Neural cell (in vitro differentiated cells): Measurements from ENCODE around the gene GTPBP4. TPM values are rescaled to one million over a fixed set of nuclear protein-coding genes. Genes with fewer than 3 reads are reported as not detected.

Source experiments
- H2AFZ ChIP-seq: fragments of 200-600, 300-800 bp; sonication (generic), shearing (Covaris generic); 2 replicates; pipeline ENCODE4 v1.6.0; 2014; ENCODE audit warnings: low read depth, mild to moderate bottlenecking, antibody characterized with exemption, low read length, moderate library complexity
- H3F3A ChIP-seq: fragments of 200-600 bp; shearing (Covaris generic); 2 replicates; pipeline ENCODE4 v1.6.1; 2016; ENCODE audit warnings: mild to moderate bottlenecking, moderate library complexity, mixed read lengths, antibody characterized with exemption, low read length; ENCODE audit not compliant: insufficient read depth, poor library complexity, severe bottlenecking
- H3K27ac ChIP-seq: fragments of 200-600, 300-800 bp; sonication (generic), shearing (Covaris generic); 2 replicates; pipeline ENCODE4 v1.5.1; 2014; ENCODE audit warnings: mild to moderate bottlenecking, low read length, moderate library complexity
- H3K27me3 ChIP-seq: fragments of 300-800, 200-600 bp; sonication (generic), shearing (Covaris generic); 2 replicates; pipeline ENCODE4 v1.6.0; 2014; ENCODE audit warnings: mild to moderate bottlenecking, low read depth, low read length, moderate library complexity; ENCODE audit not compliant: insufficient read depth
- H3K36me3 ChIP-seq: fragments of 300-800, 200-600 bp; sonication (generic), shearing (Covaris generic); 2 replicates; pipeline ENCODE4 v1.5.1; 2014; ENCODE audit warnings: mild to moderate bottlenecking, antibody characterized with exemption, low read length, moderate library complexity; ENCODE audit not compliant: insufficient read depth
- H3K4me2 ChIP-seq: fragments of 300-800, 200-600 bp; sonication (generic), shearing (Covaris generic); 2 replicates; pipeline ENCODE4 v1.6.0; 2014; ENCODE audit warnings: mild to moderate bottlenecking, low read length
- H3K4me3 ChIP-seq: fragments of 300-800, 200-600 bp; sonication (generic), shearing (Covaris generic); 2 replicates; pipeline ENCODE4 v1.5.1; 2014; ENCODE audit warnings: mild to moderate bottlenecking, low read length, moderate library complexity
- H3K79me2 ChIP-seq: fragments of 200-600 bp; shearing (Covaris generic); replicated peaks from 2 replicates; pipeline ENCODE4 v1.6.0; 2014; ENCODE audit warnings: mild to moderate bottlenecking, low read length, moderate library complexity; ENCODE audit not compliant: insufficient read depth
- H3K9ac ChIP-seq: fragments of 300-800, 200-600 bp; sonication (generic), shearing (Covaris generic); 2 replicates; pipeline ENCODE4 v1.6.1; 2016; ENCODE audit warnings: mild to moderate bottlenecking, low read length, mixed read lengths
- H3K9me2 ChIP-seq: fragments of 200-600 bp; shearing (Covaris generic); 2 replicates; pipeline ENCODE4 v1.6.1; 2016; ENCODE audit warnings: mild to moderate bottlenecking, low read length, mixed read lengths; ENCODE audit not compliant: insufficient read depth
- H3K9me3 ChIP-seq: fragments of 200-600, 300-800 bp; sonication (generic), shearing (Covaris generic); 2 replicates; pipeline ENCODE4 v1.6.1; 2016; ENCODE audit warnings: mild to moderate bottlenecking, mixed run types, low read length, moderate library complexity, mixed read lengths
- H4K20me1 ChIP-seq: fragments of 200-600 bp; shearing (Covaris generic); 2 replicates; pipeline ENCODE4 v1.6.1; 2016; ENCODE audit warnings: mild to moderate bottlenecking, mixed run types; ENCODE audit not compliant: insufficient read depth
- CTCF ChIP-seq: fragments of 450-650 bp; IDR thresholded peaks from 2 replicates; pipeline ENCODE4 v1.5.1; 2014; ENCODE audit warnings: antibody characterized with exemption, mild to moderate bottlenecking, moderate library complexity; ENCODE audit not compliant: poor library complexity, severe bottlenecking
- EP300 ChIP-seq: fragments of 450-650 bp; conservative IDR thresholded peaks from 2 replicates; pipeline ENCODE4 v1.6.1; 2014; ENCODE audit warnings: antibody characterized with exemption, mild to moderate bottlenecking, moderate library complexity; ENCODE audit not compliant: poor library complexity, severe bottlenecking
- EZH2 ChIP-seq: fragments of 200-600, 300-800 bp; shearing (Covaris generic), sonication (generic); IDR thresholded peaks from 2 replicates; pipeline ENCODE4 v1.6.1; 2014; ENCODE audit warnings: antibody characterized with exemption, low read length, borderline replicate concordance, mild to moderate bottlenecking; ENCODE audit not compliant: insufficient read depth, poor library complexity, severe bottlenecking
- MXI1 ChIP-seq: fragments of 450-650 bp; conservative IDR thresholded peaks from 2 replicates; pipeline ENCODE4 v1.6.1; 2014; ENCODE audit warnings: antibody characterized with exemption, mild to moderate bottlenecking; ENCODE audit not compliant: poor library complexity, severe bottlenecking
- POLR2AphosphoS5 ChIP-seq: IDR thresholded peaks from 2 replicates; pipeline ENCODE4 v1.6.1; 2012
- RAD21 ChIP-seq: fragments of 450-650 bp; conservative IDR thresholded peaks from 2 replicates; pipeline ENCODE4 v1.6.1; 2014; ENCODE audit warnings: antibody characterized with exemption, mild to moderate bottlenecking, moderate library complexity
- SMC3 ChIP-seq: fragments of 450-650 bp; conservative IDR thresholded peaks from 2 replicates; pipeline ENCODE4 v1.6.1; 2014; ENCODE audit warnings: antibody characterized with exemption, mild to moderate bottlenecking, moderate library complexity; ENCODE audit not compliant: poor library complexity
- TAF1 ChIP-seq: IDR thresholded peaks from 2 replicates; pipeline ENCODE4 v1.6.1; 2012; ENCODE audit warnings: low read depth
- polyA plus RNA-seq: library from polyadenylated mRNA; depleted of rRNA; stranded (reverse); fragments of >200 nt; gene quantifications from 2 replicates; pipeline ENCODE4 v1.2.3, GENCODE V29; 2014
- TF ChIP-seq, protein P1 (sequence below): IDR thresholded peaks from 2 replicates; pipeline ENCODE4 v1.6.1; 2012; ENCODE audit warnings: borderline replicate concordance

GTPBP4 gene
- polyA plus RNA-seq, 1 donor from 2014 or later, result 32.7 TPM

GRCh38 chr10:962342-962741 lies 25.9 kb upstream of the GTPBP4 start:
- no peaks in the 10 kb centered on the region for H3K27me3 ChIP-seq
- no peak overlapping the region for H3K9ac ChIP-seq
- no peaks in the 10 kb centered on the region for H3K79me2 ChIP-seq
- H3K9me3 ChIP-seq, result no peaks in the 10 kb centered on the region
- TF ChIP-seq SMC3 (no peak), TAF1 (no peak), RAD21 (no peak), POLR2AphosphoS5 (no peak), MXI1 (no peak), EZH2 (no peak), EP300 (no peak), CTCF (no peak)
- TF ChIP-seq, protein P1, sequence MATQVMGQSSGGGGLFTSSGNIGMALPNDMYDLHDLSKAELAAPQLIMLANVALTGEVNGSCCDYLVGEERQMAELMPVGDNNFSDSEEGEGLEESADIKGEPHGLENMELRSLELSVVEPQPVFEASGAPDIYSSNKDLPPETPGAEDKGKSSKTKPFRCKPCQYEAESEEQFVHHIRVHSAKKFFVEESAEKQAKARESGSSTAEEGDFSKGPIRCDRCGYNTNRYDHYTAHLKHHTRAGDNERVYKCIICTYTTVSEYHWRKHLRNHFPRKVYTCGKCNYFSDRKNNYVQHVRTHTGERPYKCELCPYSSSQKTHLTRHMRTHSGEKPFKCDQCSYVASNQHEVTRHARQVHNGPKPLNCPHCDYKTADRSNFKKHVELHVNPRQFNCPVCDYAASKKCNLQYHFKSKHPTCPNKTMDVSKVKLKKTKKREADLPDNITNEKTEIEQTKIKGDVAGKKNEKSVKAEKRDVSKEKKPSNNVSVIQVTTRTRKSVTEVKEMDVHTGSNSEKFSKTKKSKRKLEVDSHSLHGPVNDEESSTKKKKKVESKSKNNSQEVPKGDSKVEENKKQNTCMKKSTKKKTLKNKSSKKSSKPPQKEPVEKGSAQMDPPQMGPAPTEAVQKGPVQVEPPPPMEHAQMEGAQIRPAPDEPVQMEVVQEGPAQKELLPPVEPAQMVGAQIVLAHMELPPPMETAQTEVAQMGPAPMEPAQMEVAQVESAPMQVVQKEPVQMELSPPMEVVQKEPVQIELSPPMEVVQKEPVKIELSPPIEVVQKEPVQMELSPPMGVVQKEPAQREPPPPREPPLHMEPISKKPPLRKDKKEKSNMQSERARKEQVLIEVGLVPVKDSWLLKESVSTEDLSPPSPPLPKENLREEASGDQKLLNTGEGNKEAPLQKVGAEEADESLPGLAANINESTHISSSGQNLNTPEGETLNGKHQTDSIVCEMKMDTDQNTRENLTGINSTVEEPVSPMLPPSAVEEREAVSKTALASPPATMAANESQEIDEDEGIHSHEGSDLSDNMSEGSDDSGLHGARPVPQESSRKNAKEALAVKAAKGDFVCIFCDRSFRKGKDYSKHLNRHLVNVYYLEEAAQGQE, result no peak
- H3F3A ChIP-seq, result no peaks in the 10 kb centered on the region
- H3K9me2 ChIP-seq, result no peaks in the 10 kb centered on the region
- no peaks in the 10 kb centered on the region for H3K36me3 ChIP-seq
- H3K4me2 ChIP-seq, result no peak overlapping the region
- no peak overlapping the region for H3K27ac ChIP-seq
- no peak overlapping the region for H2AFZ ChIP-seq
- no peaks in the 10 kb centered on the region for H4K20me1 ChIP-seq
- no peak overlapping the region for H3K4me3 ChIP-seq

DNA sequence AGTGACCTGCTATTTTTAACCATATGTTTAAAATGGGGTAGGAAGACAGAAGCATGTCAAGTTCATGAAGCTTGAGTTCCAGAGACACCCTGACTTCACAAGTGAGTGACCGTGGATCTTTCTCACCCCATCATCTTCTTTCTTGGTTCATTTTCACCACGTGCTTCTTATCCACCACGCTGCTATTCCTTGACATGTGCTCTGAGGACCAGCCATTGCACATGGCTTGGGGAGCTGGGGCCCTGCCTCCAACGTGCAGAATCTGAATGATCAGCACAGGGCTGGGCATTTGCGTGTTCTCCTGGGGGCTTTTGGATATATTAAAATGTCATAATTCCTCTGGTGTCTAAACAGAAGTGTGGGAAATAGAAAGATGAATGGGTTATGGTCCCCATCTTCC lies 25.0 kb upstream of the GTPBP4 start:
- H3K9ac ChIP-seq, result no peak overlapping the region
- H3K9me2 ChIP-seq, result no peaks in the 10 kb centered on the region
- no peaks in the 10 kb centered on the region for H3K27me3 ChIP-seq
- H3K4me3 ChIP-seq, result no peak overlapping the region
- H3K9me3 ChIP-seq, result no peaks in the 10 kb centered on the region
- no peak overlapping the region for H3K27ac ChIP-seq
- no peaks in the 10 kb centered on the region for H3F3A ChIP-seq
- no peaks in the 10 kb centered on the region for H3K36me3 ChIP-seq
- H4K20me1 ChIP-seq, result no peaks in the 10 kb centered on the region
- no peak overlapping the region for H3K4me2 ChIP-seq
- no peaks in the 10 kb centered on the region for H3K79me2 ChIP-seq
- H2AFZ ChIP-seq, result no peak overlapping the region
- TF ChIP-seq EZH2, result no peak

- Histone ChIP-seq H3K27me3 (no peaks in the 10 kb centered on the region), H3K36me3 (no peaks in the 10 kb centered on the region), H3K79me2 (no peaks in the 10 kb centered on the region), H3K4me3 (no peak overlapping the region), H3K9me2 (no peaks in the 10 kb centered on the region), H3K27ac (no peak overlapping the region), H3K4me2 (no peak overlapping the region), H3F3A (no peaks in the 10 kb centered on the region), H4K20me1 (no peaks in the 10 kb centered on the region), H3K9ac (no peak overlapping the region), H2AFZ (no peak overlapping the region), H3K9me3 (no peaks in the 10 kb centered on the region)
- TF ChIP-seq CTCF (no peak), TAF1 (no peak), EZH2 (no peak)
Measured at GRCh38 chr10:963655-964054, 24.6 kb upstream of the GTPBP4 start.
